ENCODE data around the gene SNRNP200.
"Not testable (repeated sequence)": the region's sequence is repeated elsewhere in the genome, so short reads cannot be mapped to it uniquely, and the experiment has no call there.

Gene SNRNP200

DNA sequence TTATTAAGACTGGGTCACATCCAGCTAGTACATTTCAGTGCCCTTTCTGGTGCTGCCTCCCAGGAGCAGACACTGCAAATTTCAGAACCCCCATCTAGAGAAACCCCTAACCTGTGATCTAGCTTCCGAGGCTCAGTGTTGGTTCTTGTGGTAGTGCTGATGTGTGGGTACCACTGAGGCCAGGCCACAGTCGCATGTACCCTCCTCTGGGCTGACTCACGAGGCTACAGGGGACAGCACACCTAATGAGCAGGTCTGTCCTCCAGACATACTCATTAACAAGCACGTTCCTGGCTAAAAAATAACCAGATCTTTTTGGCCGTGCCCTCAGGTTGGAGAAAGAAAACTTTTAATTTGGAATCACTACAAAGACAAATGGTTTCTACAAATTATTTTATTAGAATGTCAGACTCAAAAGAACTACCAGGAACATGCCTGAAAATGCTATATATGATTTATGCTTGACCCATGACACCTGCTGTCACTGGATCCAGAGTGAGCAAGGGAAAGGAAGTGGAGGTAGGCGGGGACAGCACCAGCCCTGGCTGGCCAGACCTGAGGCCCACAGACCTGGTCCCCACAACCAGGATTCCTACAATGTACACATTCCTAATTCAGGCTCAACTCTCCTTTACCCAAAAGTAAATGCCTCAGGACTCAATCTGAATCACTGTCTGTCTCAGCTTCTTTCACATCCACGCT, 30.8 kb downstream of the SNRNP200 start:
- DNase-seq (ENCODE audit: low read depth) = no peak

DNA sequence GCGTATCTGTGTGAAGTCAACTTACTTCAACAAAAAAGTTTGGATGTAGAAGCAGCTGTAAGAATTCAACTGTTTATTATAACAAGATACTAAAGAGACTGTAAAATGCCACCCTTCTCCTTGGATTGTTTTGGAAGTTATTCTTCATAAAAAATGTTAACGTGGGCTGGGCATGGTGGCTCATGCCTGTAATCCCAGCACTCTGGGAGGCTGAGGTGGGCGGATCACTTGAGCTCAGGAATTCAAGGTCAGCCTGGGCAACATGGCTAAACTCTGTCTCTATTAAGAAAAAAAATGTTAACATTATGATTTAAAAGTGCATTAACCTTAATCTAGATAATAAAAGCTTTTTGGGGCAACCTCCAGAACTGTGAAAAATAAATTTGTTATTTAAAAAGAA, 31.6 kb downstream of the SNRNP200 start:
- DNase-seq (ENCODE audit: low read depth) = no peak

DNA sequence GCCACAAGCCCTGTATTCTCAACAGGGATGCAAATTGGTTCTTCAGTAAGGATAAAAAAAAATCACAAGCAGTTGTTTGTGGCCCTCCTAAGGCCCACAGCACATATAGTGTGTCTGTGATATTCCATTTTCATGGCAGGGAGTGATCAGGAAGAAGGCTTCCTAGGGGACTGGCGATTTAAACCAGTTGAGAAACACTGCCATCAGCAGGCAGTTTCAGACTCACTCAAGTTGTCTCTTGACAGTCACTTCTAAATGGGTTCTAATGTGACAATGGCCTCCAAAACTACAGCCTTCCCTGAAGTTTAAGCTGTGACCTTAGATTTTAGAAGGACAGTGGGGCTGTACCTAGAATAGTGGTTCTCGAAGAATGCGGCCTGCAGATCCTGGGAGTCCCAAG, 33.4 kb downstream of the SNRNP200 start:
- DNase-seq (ENCODE audit: low read depth) = no peak

DNA sequence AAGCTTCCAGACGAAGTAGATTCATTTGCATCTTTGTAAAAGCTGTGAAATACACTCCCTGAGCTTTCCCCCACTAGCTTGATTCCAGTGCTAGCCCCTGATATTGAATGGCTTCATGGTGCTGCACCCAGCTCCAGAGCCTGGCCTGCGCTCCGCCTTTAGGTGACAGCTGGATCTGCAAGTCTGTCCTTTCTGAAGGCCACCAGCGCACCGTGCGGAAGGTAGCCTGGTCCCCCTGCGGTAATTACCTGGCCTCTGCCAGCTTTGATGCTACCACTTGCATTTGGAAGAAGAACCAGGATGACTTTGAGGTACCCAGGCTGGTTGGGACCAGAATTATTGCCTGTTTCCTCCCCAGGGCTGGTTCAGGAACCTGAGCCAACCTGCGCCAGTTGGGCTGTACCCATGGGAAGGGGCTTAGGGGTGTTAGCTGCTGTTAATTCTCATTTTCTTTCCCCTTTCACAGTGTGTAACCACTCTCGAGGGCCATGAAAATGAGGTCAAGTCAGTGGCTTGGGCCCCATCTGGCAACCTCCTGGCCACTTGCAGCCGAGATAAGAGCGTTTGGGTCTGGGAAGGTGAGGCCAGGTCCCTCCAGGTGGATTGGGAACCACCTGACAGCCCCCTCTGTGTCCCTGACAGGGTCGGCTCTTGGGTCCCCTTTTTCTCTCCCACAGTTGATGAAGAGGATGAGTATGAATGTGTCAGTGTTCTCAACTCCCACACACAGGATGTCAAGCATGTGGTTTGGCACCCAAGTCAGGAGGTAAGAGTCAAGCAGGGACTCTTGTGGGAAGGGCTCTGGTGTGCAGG, 38.0 kb downstream of the SNRNP200 start:
- DNase-seq (ENCODE audit: low read depth) = no peak

DNA sequence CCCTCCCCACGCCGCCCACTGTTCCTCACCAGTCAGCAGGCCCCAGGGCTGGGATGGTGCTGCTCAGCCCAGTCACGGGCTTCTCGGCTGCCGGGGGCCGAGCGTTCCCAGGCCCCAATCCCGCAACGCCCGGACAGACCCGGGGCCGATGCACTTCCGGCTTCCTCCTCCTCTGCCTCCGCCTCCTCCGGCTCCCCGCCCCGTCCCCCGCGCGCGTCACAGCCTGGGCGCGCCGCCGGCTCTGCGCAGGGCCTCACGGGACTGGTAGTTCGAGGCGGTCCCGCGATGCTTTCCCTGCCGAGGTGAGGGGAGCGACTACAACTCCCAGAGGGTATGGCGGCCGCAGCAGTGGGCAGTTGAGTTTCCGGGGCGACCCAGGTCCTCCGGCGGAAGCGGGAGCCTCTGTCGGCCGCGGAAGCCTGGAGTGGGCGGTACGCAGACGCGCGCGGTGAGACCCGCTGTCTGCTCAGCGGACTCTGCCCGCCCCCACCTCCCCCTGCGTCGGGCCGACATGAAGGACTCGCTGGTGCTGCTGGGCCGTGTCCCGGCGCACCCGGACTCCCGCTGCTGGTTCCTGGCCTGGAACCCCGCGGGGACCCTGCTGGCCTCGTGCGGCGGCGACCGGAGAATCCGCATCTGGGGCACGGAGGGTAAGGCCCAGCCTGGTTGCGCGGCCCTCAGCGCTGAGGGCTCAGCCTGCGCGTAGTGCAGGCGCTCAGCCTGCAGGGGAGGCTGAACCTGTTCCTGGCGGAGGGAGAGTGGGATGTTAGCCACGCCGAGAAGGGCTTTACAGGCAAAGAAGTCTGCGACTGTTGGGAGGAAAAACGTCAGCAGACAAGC, 39.3 kb downstream of the SNRNP200 start, which contains the start of the genes CIAO1 and TMEM127:
Gene CIAO1 (plus strand): TSS at position 386 of the 840 bp plus-strand sequence. CDS start 126 bp downstream, at position 512.
Gene TMEM127 (minus strand): TSS at position 158 of the 840 bp plus-strand sequence. CDS start 616 bp downstream, outside the sequence.
- peak; percentile 81 for DNase-seq (ENCODE audit: low read depth)

DNA sequence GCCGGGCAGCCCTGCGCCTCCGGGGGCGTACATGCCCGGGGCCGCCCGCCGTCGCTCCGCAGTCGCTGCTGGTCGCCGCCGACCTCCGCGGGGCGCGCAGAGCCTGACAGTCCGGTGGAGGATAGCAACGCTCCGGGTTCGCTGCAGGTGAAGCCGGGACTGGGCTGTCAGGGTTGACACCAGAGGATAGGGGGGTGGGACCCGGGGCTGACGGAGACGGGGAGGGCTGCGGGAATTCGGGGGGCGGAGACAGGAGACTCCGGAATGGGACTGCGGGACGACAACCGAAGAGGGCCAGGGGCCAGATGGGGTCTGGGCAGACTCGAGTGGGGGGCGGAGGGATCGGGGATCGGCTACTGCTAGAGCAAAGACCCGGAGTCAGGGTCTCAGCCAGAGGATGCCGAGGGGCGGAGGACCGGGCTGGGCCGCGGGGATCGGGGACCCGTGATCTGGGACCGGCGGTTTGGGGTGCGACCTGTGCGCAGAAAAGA, 40.0 kb downstream of the SNRNP200 start:
- no peak for DNase-seq (ENCODE audit: low read depth)

DNA sequence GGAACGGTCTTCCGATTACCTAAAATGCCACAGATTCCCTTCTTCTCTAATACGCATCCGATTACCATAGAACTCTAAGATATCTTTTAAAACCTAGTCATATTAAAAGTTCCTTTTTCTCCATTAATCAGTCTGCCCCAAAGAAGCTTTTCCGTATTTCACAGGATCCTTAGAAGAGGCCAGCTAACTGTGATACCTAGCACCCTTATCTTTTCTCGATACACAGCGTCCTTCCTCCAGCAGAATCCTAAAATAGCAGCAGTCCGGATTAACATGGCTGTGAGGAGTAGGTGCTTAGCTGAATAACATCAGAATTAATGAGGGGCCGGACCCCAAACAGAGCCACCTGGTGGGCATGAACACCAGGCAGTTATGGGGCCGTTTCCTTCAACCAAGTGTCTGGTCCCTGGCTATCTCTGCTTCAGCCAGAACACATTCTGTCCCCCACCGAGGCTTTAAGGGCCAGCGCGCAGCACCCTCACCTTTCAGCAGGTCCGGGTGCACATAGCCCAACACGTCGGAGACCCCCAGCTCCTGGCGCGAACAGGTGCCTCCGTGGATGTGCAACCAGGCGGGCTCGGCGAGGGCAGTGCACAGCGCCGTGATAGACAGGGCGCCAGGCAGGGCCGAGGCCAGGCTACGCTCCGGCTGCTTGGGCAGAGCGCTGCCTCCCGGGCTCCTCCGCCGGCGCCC, 40.5 kb downstream of the SNRNP200 start:
- no peak for DNase-seq (ENCODE audit: low read depth)

DNA sequence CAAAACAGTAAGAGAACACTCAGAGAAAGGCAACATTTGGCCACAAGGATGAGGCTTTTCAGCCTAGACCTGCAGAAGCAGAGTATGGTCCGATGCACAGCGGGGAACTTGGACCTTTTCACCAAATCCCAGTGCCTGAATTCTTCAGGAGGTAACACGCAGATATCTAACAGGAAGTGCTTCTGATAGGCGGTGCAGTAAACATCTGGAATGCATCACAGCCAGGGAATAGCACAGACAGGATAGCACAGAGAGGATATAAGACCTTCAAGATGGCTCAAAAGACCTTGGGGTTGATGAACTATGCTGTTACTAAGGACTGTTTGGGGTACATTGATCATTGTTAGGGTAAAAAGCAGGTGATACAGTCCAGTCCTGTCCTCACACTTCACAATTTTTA, 41.3 kb downstream of the SNRNP200 start:
- DNase-seq (ENCODE audit: low read depth) = no peak

DNA sequence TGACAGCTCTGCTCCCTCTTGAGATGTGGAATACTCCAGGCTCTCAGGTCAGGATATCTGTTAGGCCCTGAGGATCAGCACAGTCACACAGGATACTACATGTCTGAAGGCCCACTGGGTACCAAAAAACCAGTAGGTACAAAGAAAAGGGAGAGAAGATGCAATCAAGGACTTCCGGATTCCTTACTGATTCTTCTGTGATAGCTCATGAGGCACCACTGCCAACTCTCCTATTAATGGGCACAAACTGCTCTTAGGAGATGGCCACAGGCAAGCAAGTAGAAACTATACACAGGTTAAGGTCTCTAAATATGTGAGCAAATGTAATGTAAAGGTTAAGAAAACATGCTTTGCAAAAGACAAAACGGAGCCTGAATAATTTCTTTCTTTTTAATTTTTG, 43.0 kb downstream of the SNRNP200 start:
- no peak for DNase-seq (ENCODE audit: low read depth)

DNA sequence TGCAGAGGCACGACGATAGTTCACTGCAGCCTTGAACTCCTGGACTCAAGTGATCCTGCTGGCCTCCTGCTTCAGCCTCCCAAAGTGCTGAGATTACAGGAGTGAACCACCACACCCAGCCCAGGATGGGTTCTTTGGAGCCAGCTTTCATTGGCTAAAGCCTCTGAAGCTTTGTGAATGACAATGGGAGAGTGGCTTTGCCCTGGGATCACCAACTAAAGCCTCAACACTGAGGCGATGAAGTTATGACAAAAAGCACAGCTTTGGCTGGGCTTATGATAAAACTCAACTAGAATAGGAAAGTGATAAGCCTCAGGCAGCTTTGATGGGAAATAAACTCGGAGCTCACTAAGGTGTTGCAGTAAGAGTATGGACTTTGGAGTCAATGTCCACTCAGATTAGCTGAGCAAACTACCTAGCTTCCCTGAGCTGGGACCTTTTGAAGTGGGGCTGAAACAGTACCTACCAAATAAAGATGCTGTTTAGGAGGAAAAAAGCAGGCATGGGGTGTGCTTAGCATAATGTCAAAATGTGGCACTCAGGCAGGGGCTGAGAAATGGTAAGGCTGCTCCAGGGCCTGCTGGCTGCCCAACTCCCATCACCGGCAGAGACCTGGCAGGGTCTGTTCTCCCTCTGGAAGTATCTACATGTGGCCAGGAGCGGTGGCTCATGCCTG, 43.9 kb downstream of the SNRNP200 start:
- DNase-seq (ENCODE audit: low read depth) = no peak

DNA sequence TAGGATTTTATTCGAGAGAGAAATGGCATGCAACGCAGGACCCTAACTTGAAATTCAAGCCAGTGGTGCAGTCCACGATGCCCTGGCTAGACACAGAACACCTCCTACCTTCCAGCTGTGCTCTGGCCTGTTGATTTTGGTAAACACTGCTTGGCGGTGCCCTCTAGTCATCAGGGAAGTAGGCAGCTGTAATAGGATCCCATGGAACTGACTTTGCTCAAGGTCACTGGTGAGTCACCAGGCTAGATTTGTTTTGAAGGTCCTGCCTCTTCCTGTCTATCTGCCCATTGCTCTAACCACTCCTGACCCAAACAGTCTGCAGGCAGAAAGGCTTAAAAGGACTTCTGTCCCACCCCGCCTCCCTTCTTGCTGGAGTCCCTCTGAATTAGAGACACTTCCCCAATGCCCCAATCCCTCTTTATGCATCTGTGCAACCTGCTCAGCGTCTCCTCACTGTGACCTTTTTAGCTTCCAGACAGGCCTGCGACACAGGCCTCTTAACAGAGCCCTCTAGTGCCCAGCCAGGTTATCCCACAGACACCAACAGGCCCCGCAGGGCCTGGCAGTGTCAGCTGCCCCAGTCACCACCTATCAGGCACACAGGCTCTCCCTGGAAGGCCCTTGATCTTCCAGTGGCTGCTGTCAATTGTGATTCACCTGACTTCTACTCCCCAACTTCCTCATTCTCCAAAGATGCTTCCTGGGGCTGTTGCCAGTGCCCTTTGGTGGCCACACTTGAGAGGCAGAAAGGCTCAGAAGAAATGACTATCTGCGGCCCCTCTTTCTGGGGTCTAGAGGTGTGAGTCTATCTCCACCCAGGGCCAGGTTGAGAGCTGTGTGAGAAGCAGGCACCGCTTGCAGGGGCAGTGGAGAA, 44.7 kb downstream of the SNRNP200 start:
- DNase-seq (ENCODE audit: low read depth) = no peak

DNA sequence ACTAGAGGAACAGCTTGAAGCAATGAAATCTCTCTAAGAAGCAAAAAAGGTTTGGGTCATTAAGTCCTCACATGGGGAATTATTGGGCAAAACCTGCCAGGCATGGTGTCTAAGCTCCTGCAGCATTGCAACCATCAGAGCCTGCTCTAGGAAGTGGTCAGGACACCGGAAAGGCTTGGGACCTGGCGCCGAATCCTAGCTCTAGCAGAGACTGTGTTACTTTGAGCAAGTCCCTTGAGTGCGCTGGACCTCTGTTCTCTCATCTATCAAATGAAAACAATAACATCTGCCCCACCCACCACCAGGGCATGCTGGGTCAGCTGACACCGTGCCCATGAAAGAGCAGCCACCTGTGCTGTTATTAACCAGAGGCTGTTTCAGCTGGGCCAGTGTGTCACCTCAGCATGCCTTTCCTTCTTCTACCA, 45.8 kb downstream of the SNRNP200 start:
- no peak for DNase-seq (ENCODE audit: low read depth)

DNA sequence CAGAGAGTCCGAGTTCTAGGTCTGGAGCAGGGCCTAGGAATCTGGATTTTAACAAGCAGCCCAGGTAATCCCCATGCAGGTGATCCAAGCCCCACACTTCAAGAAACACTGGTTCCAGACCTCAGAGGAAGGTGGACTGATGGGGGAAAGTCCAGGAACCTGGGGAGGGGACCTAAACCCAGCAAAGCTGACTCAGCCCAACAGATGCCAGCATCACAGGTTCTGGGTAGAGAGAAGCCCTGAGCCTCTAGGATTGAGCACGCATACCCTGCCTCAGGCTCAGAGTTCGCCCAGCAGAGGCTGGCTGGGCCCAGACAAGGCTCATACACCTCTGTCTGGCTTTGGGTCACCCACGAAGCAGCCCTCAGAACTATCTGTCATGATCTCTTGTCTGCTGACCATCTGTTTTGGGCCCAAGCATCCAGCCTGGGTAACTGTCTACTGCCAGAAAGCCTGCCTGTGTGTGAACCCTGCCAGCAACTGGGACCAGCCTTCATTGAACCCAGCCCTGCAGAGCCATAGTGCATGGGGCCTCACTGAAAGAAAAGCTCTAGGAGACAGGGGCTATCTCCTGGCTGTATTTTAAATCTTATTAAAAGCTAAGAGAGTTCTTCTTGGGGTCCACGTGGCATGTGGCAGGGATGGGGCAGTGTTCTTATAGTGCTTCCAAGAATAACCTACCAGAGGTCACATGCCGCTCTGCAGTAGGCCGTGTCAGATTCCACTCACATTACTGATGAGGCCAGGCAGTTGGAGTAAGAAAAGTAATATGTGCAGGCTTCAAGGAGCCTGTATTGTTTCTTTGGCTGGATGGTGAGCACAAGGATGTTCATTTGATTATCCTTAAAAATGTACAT, 47.0 kb downstream of the SNRNP200 start:
- no peak for DNase-seq (ENCODE audit: low read depth)

DNA sequence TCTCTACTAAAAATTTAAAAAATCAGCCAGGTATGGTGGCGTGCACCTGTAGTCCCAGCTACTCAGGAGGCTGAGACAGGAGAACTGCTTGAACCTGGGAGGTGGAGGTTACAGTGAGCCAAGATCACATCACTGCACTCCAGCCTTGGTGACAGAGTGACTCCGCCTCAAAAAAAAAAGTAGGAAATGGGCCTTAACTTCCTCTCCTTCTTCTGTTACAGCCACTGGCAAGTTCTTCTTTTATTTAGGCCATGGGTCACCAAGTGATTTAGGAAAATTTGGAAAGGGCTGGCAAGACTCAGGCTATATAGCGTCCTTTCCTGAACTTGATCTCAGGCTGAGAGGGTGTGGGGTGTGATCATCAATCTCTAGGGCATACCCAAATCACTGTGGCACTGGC, 47.6 kb downstream of the SNRNP200 start:
- DNase-seq (ENCODE audit: low read depth) = not testable (repeated sequence)

DNA sequence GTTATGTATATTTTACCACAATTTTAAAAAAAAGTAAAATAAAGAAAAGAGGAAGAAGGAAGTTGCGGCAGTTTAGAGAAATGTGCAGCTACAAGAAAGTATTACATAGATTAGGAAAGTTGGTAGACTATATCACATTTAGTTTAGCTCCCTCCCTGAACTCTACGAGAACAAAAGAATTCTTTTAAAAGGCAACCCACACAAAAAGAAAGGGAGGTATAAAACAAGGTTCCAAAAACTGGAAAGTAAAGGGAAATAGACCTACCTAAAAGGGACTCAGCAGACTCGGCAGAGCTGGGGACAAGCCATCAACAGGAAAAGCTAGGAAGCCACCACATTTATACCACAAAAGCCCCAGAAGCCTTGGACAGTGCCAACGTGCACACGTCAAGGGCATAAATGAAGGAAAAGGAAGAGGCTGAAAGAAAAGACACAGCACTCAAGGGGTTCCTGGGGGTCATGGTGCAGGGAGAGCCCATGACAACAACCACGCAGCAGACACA, 48.7 kb downstream of the SNRNP200 start:
- no peak for DNase-seq (ENCODE audit: low read depth)

DNA sequence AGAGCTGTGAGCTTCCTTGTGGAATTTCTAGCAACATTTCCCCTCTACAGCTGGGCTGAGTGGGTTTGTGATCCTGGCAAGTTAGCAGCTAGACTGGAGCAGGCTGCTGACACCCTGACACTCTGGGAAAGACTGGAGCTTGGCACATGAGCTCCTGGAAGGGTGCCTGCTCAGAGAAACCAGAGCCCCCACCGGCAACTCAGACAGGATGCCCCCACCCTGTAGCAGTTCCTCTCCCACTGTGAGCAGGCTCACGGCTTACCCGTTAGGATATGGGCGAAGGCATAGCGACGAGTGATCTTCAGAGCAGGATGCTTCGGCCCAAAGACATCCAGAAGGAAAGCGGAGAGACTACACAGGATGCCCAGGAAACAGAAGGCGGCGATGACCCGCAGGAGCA, 50.8 kb downstream of the SNRNP200 start:
- no peak for DNase-seq (ENCODE audit: low read depth)

DNA sequence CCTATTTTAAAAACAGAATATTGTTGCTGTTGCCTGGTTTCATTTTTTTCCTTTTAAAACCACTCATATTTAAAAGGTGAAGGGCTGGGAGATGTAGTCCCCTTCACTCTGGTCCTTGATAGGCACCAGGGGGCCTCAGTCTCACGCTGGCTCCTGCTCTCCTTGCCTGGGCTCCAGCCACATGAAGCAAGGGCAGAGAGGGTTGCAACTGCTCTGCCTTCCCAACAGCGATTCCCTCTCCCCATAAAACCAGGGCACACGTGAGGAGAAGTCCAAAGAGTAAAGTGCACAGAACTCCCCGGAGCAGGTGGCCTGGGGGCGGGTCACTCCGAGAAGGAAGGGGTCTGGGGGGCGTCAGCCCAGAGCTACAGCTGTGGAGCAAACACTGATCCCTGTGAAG, 52.3 kb downstream of the SNRNP200 start:
- no peak for DNase-seq (ENCODE audit: low read depth)

DNA sequence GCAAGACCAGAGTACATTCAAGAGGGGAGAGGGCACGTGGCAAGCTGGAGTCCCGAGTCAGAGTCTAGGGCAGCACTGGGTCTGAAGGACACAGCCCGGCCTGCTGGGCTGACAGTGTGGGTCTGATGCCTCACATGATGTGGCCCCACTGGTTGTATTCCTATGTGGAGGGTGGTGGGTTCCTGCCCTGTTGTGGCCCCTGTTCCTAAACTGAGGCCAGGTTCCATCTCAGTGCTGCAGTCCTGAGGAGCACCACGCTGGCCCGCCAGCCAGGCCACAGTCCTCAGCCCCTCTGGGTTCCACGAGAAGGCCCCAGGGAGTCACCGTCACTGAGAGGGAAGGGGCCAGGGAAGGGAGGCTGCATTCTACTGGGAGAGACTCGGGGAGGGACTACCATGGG, 52.8 kb downstream of the SNRNP200 start:
- DNase-seq (ENCODE audit: low read depth) = no peak
